Breast epithelium (tissue), 4 donors: ENCODE results near the gene CDHR2. TPM values are rescaled to one million over a fixed set of nuclear protein-coding genes. Genes with fewer than 3 reads are reported as not detected.
A peak's percentile ranks its signal among the peaks of the same experiment; 100 is the strongest.

Source experiments
- DNase-seq, 2 donors: peaks; one replicate each; pipeline ENCODE4 v3.0.0-alpha.2; 2019; ENCODE audit warnings: low spot score in 2 of 2
- H3K27ac ChIP-seq, 2 donors: fragments of 200-600 bp; sonication (generic) in 1 of 2; one replicate each; pipeline ENCODE4 v1.5.1; 2016 to 2019; ENCODE audit warnings: mild to moderate bottlenecking in 1 of 2
- H3K27me3 ChIP-seq, 2 donors: fragments of 200-600 bp; sonication (generic) in 1 of 2; one replicate each; pipeline versions ENCODE4 v1.5.1 to v1.6.0; 2017 to 2019; ENCODE audit warnings: control low read depth in 1 of 2, mild to moderate bottlenecking in 1 of 2
- H3K36me3 ChIP-seq: fragments of 200-600 bp; one replicate; pipeline ENCODE4 v1.5.1; 2019
- H3K4me1 ChIP-seq, 2 donors: fragments of 200-600 bp; sonication (generic); one replicate each; pipeline ENCODE4 v1.5.1; 2016 to 2019; ENCODE audit warnings: control low read depth in 1 of 2
- H3K4me3 ChIP-seq, 3 donors: fragments of 200-600 bp; sonication (generic); 1 replicate in 2 of 3; 2 replicates in 1 of 3; pipeline ENCODE4 v1.5.1; 2016 to 2019; ENCODE audit warnings: mild to moderate bottlenecking in 3 of 3, moderate library complexity in 2 of 3
- H3K9me3 ChIP-seq, 2 donors: fragments of 200-600 bp; sonication (generic) in 1 of 2; one replicate each; pipeline ENCODE4 v1.5.1; 2016 to 2019; ENCODE audit warnings: control low read depth in 1 of 2
- POLR2A ChIP-seq: fragments of 450-650 bp; IDR thresholded peaks from one replicate; pipeline ENCODE4 v1.6.1; 2016; ENCODE audit warnings: antibody characterized with exemption, mild to moderate bottlenecking, moderate library complexity
- POLR2AphosphoS5 ChIP-seq, 3 donors: sonication (generic); formaldehyde crosslinking; IDR thresholded peaks; one replicate each; pipeline ENCODE4 v1.6.1; 2017; ENCODE audit warnings: antibody characterized with exemption in 3 of 3
- intact Hi-C: fragments of 100-400 bp; cut with DNase I; formaldehyde crosslinking; loops from one replicate; pipeline ENCODE4 v1.15.1; 2023; ENCODE audit warnings: low total_unique reads
- total RNA-seq, 3 donors: library from RNA; depleted of rRNA; stranded (reverse); fragments of >200 nt; gene quantifications; one replicate each; pipeline ENCODE4 v1.1.0, GENCODE V29; 2016
- TF ChIP-seq, protein P1 (sequence below), 3 donors: fragments of 450-650 bp; IDR thresholded peaks; one replicate each; pipeline ENCODE4 v1.5.1; 2016 to 2017; ENCODE audit warnings: antibody characterized with exemption in 3 of 3, mild to moderate bottlenecking in 3 of 3, moderate library complexity in 3 of 3

Gene CDHR2
- total RNA-seq, 3 donors from 2014 or later, result 2.3 TPM; not detected in 2

DNA sequence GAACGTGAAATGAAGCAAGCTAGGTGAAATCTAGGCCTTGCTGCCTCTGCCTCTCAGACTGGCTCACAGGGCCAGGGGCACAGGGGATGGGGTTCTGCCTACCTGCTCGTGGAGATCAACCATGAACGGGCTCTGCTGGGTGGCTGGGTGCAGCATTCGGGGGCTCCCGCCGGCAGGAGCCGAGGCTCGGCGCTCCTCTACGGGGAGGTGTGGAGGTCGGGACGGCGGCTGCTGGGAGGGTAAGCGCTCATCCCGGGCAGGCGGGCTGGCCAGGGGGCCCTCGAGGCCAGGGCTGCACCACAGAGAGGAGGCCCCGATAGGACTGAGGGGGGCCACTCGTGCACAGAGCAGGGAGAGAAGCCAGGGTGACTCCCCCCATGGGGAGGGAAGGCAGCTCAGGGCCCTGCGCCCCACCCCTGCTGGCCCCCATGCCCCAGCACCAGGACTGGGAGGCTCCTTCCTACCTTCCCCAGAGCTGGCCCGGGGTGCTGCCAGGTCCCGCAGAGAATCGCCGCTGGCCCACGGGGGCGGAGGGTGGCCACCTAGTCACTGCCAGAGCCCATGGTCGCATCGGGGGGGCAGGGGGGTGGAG is 17.1 kb upstream of the CDHR2 start:
- Histone ChIP-seq H3K4me1 (peaks cover 11 to 23% of the 10 kb centered on the region in 2 donors), H3K4me3 (no peak overlapping the region), H3K36me3 (peaks cover 7% of the 10 kb centered on the region), H3K9me3 (no peaks in the 10 kb centered on the region), H3K27ac (no peak overlapping the region), H3K27me3 (no peaks in the 10 kb centered on the region)
- no peak for TF ChIP-seq POLR2A
- TF ChIP-seq, protein P1, sequence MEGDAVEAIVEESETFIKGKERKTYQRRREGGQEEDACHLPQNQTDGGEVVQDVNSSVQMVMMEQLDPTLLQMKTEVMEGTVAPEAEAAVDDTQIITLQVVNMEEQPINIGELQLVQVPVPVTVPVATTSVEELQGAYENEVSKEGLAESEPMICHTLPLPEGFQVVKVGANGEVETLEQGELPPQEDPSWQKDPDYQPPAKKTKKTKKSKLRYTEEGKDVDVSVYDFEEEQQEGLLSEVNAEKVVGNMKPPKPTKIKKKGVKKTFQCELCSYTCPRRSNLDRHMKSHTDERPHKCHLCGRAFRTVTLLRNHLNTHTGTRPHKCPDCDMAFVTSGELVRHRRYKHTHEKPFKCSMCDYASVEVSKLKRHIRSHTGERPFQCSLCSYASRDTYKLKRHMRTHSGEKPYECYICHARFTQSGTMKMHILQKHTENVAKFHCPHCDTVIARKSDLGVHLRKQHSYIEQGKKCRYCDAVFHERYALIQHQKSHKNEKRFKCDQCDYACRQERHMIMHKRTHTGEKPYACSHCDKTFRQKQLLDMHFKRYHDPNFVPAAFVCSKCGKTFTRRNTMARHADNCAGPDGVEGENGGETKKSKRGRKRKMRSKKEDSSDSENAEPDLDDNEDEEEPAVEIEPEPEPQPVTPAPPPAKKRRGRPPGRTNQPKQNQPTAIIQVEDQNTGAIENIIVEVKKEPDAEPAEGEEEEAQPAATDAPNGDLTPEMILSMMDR (IDR thresholded peaks at IDR 0.05), result no peak
- no peak for TF ChIP-seq POLR2AphosphoS5 (IDR thresholded peaks at IDR 0.05)
- no peak for DNase-seq
- intact Hi-C loops, result no loop called here

DNA sequence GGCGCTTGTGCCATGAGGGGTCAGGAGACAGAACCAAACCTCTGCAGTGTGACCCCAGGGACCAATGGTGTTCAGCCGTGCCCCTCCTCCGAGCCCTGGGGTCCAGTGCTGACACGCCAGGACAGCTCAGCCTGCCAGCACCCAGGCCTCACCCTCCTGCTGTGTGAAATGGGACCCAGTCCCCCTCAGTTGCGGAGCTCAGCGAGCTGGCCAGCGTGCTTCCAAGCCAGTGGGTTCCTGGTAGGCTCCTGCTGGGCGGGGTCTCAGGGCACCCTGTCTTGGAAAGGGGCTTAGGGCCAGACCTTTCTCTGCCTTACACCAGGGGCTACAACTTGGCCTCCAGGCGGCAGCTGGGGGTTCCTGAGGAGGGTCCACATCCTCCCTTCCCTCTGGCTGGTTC is 16.3 kb upstream of the CDHR2 start:
- Histone ChIP-seq H3K4me1 (peaks cover 11 to 23% of the 10 kb centered on the region in 2 donors), H3K4me3 (no peak overlapping the region), H3K36me3 (peaks cover 7% of the 10 kb centered on the region), H3K27ac (peak overlapping the region in 1 of 2 donors; percentile 98), H3K9me3 (no peaks in the 10 kb centered on the region), H3K27me3 (no peaks in the 10 kb centered on the region)
- intact Hi-C loops, result no loop called here
- TF ChIP-seq POLR2AphosphoS5 (IDR thresholded peaks at IDR 0.05) (no peak), POLR2A (no peak)
- TF ChIP-seq, protein P1 (IDR thresholded peaks at IDR 0.05), result no peak
- DNase-seq, result no peak

DNA sequence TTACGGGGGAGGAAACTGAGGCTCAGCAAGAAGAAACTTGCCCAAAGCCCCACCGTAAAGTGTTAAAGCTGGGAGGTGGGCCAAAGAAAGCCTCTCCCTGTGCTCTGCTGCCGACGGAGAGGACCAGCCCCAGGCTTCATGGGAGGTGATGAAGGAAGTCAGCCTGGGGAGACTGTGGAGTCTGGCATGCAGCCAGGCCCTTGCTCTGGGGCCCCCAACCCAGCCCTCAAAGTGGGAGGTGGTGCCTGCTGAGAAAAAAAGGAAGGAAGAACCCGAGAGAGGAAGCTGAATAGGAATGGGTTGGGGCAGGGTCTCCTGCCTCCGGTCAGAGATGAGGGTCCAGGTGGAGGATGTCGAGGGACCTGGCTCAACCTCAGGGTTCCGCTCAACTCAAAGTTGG is 15.8 kb upstream of the CDHR2 start:
- intact Hi-C loops, result no loop called here
- peaks cover 11 to 23% of the 10 kb centered on the region in 2 donors for H3K4me1 ChIP-seq
- no peaks in the 10 kb centered on the region for H3K9me3 ChIP-seq
- H3K27ac ChIP-seq, result peak overlapping the region; percentile 98
- DNase-seq, result no peak
- peaks cover 7% of the 10 kb centered on the region for H3K36me3 ChIP-seq
- H3K27me3 ChIP-seq, result no peaks in the 10 kb centered on the region
- TF ChIP-seq POLR2AphosphoS5 (IDR thresholded peaks at IDR 0.05) (no peak), POLR2A (no peak)
- TF ChIP-seq, protein P1 (IDR thresholded peaks at IDR 0.05), result no peak
- H3K4me3 ChIP-seq, result peak overlapping the region in 2 of 3 donors; percentile 5 to 78

DNA sequence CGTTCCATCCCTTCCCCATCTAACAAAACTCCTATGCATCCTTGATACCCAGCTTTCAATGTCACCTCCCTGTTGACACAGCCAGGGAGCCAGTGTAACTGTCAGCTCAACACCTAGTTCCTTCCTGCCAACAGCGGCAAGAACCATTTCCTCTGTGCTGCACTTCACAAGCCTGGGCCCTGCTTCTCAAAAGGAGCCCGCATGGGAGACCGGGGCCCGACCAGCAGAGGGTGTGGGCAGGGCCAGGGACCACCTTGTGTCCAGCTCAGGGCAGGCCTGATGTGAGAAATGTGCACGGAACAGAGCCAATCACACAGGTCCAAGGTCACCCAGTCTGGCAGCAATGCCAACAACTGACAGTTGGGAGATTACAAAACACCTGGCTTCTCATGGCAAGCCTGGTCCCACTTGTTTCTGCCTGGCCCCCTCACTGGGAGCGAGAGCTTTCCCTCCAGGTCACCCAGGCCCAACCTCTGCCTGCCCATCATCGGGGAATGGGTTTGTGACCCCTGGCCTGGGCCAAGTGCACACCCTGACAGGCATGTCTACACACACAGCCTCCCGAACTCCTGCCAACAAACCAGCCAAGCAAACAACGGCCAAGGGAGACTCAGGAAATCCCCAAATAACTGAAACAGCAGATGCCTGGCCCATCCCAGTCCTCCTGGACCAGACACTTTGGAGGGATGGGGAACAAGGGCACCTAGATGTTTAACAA is 15.1 kb upstream of the CDHR2 start:
- Histone ChIP-seq H3K36me3 (peaks cover 4% of the 10 kb centered on the region), H3K4me1 (peaks cover 11 to 23% of the 10 kb centered on the region in 2 donors), H3K27ac (peak overlapping the region; percentile 98), H3K27me3 (no peaks in the 10 kb centered on the region), H3K9me3 (no peaks in the 10 kb centered on the region), H3K4me3 (peak overlapping the region in 2 of 3 donors; percentile 20 to 78)
- intact Hi-C loops, result no loop called here
- TF ChIP-seq POLR2AphosphoS5 (IDR thresholded peaks at IDR 0.05) (no peak), POLR2A (no peak)
- TF ChIP-seq, protein P1 (IDR thresholded peaks at IDR 0.05), result no peak
- DNase-seq, result no peak

DNA sequence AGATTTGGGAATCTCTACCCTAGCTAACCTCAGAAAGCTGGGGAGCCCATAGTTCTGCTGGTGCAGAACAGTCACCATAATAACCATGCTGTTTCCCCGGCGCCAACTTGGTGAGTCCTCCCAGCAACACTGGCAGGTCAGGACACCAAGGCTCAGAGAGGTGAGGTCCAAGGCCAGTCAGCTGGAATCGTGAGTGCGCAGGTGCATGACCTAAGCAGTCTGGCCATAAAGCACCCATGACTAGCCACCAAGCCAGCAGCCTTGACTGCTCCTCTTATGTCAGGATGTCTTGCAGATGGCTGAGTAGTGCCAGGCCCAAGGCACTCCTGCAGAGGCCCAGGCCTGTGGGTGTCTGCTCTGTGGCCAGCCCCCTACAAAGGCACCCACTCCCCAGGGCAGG is 14.5 kb upstream of the CDHR2 start:
- H3K27me3 ChIP-seq, result no peaks in the 10 kb centered on the region
- TF ChIP-seq POLR2A (no peak), POLR2AphosphoS5 (IDR thresholded peaks at IDR 0.05) (no peak)
- TF ChIP-seq, protein P1 (IDR thresholded peaks at IDR 0.05), result no peak
- H3K4me3 ChIP-seq, result peak overlapping the region in 1 of 3 donors; percentile 78
- intact Hi-C loops, result no loop called here
- H3K9me3 ChIP-seq, result no peaks in the 10 kb centered on the region
- peaks cover 11 to 23% of the 10 kb centered on the region in 2 donors for H3K4me1 ChIP-seq
- peak overlapping the region; percentile 98 for H3K27ac ChIP-seq
- DNase-seq, result no peak
- H3K36me3 ChIP-seq, result no peaks in the 10 kb centered on the region
